ENCODE data around the gene HACE1. TPM values are rescaled to one million over a fixed set of nuclear protein-coding genes. Genes with fewer than 3 reads are reported as not detected.
"Not testable (repeated sequence)": the region's sequence is repeated elsewhere in the genome, so short reads cannot be mapped to it uniquely, and the experiment has no call there.

Gene HACE1
- total RNA-seq, 1 donor from 2014 or later = 23.3 TPM

GRCh38 chr6:104829183-104829958, 30.3 kb downstream of the HACE1 start:
- no peak for DNase-seq

GRCh38 chr6:104828478-104828877, 31.2 kb downstream of the HACE1 start:
- DNase-seq = no peak

- not testable (repeated sequence) for DNase-seq
Measured at GRCh38 chr6:104820820-104821219, 38.9 kb downstream of the HACE1 start.

- DNase-seq = no peak
Measured at GRCh38 chr6:104816125-104816524, 43.6 kb downstream of the HACE1 start.

GRCh38 chr6:104814743-104815142, 45.0 kb downstream of the HACE1 start:
- no peak for DNase-seq

GRCh38 chr6:104813552-104813951, 46.2 kb downstream of the HACE1 start:
- DNase-seq = no peak

GRCh38 chr6:104809116-104809515, 50.6 kb downstream of the HACE1 start:
- DNase-seq = peak; percentile 37

GRCh38 chr6:104805335-104805734, 54.4 kb downstream of the HACE1 start:
- not testable (repeated sequence) for DNase-seq

GRCh38 chr6:104799134-104799657, 60.5 kb downstream of the HACE1 start:
- DNase-seq = no peak

GRCh38 chr6:104796031-104796785, 63.5 kb downstream of the HACE1 start:
- DNase-seq = no peak

GRCh38 chr6:104795363-104795762, 64.4 kb downstream of the HACE1 start:
- DNase-seq = no peak

- DNase-seq = peak; percentile 62
Measured at GRCh38 chr6:104789770-104790190, 69.9 kb downstream of the HACE1 start.

GRCh38 chr6:104788400-104788799, 71.3 kb downstream of the HACE1 start:
- no peak for DNase-seq

GRCh38 chr6:104787305-104787704, 72.4 kb downstream of the HACE1 start:
- no peak for DNase-seq

GRCh38 chr6:104784884-104785283, 74.8 kb downstream of the HACE1 start:
- DNase-seq = peak; percentile 72

GRCh38 chr6:104771258-104771832, 88.4 kb downstream of the HACE1 start:
- DNase-seq = peak; percentile 59

GRCh38 chr6:104768906-104769305, 90.8 kb downstream of the HACE1 start:
- no peak for DNase-seq

- DNase-seq = no peak
Measured at GRCh38 chr6:104766595-104766994, 93.1 kb downstream of the HACE1 start.

- DNase-seq = peak; percentile 23
Measured at GRCh38 chr6:104754788-104755409, 104.8 kb downstream of the HACE1 start.

GRCh38 chr6:104753251-104753650, 106.5 kb downstream of the HACE1 start:
- no peak for DNase-seq

GRCh38 chr6:104750449-104750848, 109.3 kb downstream of the HACE1 start:
- no peak for DNase-seq

- not testable (repeated sequence) for DNase-seq
Measured at GRCh38 chr6:104739124-104739523, 120.6 kb downstream of the HACE1 start.

- DNase-seq = not testable (repeated sequence)
Measured at GRCh38 chr6:104737567-104737966, 122.2 kb downstream of the HACE1 start.

Data from dermis blood vessel endothelial cell (primary cell).